Sciatic nerve (tissue), 2 donors: ENCODE results near the gene SC5D. TPM values are rescaled to one million over a fixed set of nuclear protein-coding genes. Genes with fewer than 3 reads are reported as not detected.

Experiments
- ATAC-seq: fragments of 200-7000 bp; cut with Tn5 transposase; one replicate; pipeline ENCODE4 v1.9.1; 2020; ENCODE audit warnings: mild to moderate bottlenecking, moderate library complexity
- DNase-seq: peaks from one replicate; pipeline ENCODE4 v3.0.0-alpha.2; 2020; ENCODE audit warnings: low spot score
- intact Hi-C: fragments of 100-400 bp; cut with DNase I; formaldehyde crosslinking; loops from one replicate; pipeline ENCODE4 v1.14.2; 2022
- total RNA-seq: library from RNA; stranded (reverse); fragmentation: NEBNext Ultra II Directional; extraction: Animal tissue kit (Norgen Biotek cat#: 25700); gene quantifications from one replicate; pipeline ENCODE4 v1.2.1, GENCODE V29; 2021
- donor health status: DM: no; HTN: no; CAD: no.
- donor health status: DM: no; HTN: no; CAD: no.

SC5D gene
- total RNA-seq, 1 donor from 2014 or later, result 60.0 TPM

GRCh38 chr11:121282886-121283502 is 9.6 kb upstream of the SC5D start:
- DNase-seq (no peak), ATAC-seq (no peak)
- intact Hi-C loops, result no loop called here

DNA sequence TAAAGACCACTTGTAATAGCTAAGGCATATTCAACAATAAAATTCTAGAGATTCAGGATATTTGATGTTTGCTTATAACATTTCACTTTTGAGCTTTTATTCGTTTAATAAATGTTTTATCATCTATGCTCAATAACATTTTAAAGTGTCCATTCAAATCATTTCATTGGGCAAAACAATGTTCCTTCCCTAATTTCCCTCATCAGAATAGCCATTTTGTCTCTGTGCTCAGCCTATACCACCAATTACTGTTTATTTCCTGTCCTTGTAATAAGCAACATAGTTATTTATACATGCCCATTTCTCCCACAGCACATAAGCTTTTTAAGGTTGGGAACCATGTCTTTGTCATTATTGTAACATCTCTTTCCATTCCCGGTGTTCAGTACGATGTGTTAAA is 1.3 kb upstream of the SC5D start:
- intact Hi-C loops, result no loop called here
- no peak for ATAC-seq

GRCh38 chr11:121291896-121292494 is 576 bp upstream of the SC5D start:
- no peak for DNase-seq
- ATAC-seq, result peak; percentile 6
- intact Hi-C loops, result no loop called here

More for the DNA sequence above, 1.3 kb upstream of the SC5D start:
- no peak for DNase-seq

DNA sequence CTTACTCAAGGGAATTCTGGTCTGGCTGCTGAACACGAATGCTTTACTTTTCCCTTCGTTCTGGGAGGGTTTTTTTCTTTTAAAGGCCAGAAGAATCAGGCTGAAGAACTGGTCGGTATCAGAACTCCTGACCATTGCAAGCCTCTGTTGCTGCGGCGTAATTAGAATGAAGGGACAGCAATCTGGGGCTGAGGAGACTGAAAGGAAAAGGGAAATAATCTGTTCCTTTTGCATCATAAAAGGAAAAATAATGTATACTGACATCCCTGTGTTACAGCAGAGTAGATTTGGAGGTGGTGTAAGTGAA is 670 bp downstream of the SC5D start:
- ATAC-seq (peak; percentile 1), DNase-seq (no peak)
- intact Hi-C loops, result no loop called here

DNA sequence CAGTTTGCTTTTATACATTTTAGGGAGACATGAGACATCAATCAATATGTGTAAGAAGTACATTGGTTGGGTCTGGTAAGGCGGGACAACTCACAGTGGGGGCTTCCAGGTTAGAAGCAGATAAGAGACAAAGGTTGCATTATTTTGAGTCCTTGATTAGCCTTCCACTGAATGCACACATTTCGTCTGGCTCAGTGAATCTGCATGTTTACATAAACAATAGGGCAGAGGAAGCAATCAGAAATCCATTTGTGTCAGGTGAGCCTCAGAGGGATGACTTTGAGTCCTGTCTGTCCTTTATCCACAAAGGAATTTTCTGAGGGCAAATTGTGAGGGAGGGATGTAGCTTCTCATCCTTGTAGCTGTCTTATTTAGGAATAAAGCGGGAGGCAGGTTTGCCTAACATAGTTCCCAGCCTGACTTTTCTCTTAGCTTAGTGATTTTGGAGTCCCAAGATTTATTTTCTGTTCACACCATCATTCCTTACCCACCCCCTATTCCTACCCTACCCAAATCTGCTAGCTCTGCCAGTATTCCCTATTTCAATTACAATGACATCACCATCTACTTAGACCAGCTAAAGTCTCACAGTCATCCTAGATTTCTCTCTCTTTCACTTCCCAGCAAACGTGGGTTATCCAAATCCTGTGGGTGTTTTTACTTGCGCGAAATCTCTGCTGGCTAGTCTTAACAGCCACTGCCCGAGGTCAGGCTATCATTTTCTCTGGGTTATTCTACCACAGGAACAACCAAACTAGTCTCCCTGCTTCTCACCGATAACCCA is 2.9 kb downstream of the SC5D start:
- intact Hi-C loops, result no loop called here
- DNase-seq (no peak), ATAC-seq (no peak)

GRCh38 chr11:121297872-121298271 is 5.3 kb downstream of the SC5D start:
- DNase-seq, result no peak
- intact Hi-C loops, result no loop called here
- ATAC-seq, result no peak

DNA sequence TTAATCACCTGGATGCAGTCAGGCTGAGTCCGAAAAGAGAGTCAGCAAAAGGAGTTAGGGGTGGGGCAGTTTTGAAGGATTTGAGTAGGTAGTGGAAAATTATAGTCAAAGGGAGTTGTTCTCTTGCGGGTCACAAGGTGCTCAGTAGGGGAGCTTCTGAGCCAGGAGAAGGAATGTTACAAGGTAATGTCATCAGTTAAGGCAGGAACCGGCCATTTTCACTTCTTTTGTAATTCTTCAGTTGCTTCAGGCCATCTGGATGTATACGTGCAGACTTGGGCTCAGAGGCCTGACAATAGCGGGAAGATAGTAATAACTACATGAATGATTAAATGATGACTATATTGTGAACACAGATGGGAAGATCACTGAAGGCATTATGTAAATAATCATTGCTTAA is 6.2 kb downstream of the SC5D start:
- ATAC-seq (no peak), DNase-seq (no peak)
- intact Hi-C loops, result no loop called here

DNA sequence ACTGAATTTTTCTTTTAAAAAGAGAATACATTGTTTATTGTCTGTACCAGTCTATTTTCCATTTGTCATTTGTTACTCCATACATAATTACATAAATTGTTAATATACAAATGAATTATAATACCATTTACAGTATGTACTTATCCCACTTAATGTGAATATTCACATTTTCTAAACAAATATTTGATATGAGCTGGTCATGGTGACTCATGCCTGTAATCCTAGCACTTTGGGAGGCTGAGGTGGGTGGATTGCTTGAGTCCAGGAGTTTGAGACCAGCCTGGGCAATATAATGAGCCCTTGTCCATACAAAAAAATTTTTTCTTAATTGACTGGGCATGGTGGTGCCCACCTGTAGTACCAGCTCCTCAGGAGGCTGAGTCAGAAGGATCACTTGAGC is 6.8 kb downstream of the SC5D start:
- DNase-seq (no peak), ATAC-seq (no peak)
- intact Hi-C loops, result no loop called here

DNA sequence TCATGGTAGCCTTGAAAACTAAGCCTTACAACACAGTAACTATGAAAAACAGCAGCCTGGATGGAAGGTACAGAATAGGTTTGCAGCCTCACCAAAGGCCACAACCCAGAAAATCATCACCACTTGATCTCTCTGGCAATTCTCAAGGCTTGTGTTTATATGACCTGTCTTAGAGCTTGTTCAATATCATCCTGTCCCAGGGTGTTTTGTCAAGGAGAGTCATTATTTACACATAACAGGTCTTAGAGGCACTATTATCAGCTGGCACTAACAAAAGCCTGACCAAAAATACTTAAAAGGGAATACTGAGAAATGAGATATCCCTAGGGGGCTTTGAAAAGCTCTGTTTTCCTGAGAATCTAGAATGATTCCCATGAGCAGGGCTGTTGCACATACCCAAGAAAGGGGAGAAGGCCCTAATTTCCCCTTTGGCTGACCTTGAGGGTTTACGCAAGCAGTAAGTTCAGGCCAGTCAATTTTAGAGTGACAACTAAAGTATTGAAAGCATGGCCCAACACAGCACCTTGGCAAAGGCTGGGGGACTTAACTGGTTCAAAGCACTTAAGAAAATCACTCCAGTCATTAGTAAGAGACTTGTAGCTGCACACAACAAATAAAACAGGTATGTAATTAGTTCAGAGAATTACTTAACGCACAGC is 7.9 kb downstream of the SC5D start:
- intact Hi-C loops, result no loop called here

GRCh38 chr11:121300972-121301699 is 8.6 kb downstream of the SC5D start:
- ATAC-seq (peak; percentile 77), DNase-seq (no peak)
- intact Hi-C loops, result no loop called here

More for the DNA sequence above, 7.9 kb downstream of the SC5D start:
- no peak for DNase-seq
- peak; percentile 92 for ATAC-seq

DNA sequence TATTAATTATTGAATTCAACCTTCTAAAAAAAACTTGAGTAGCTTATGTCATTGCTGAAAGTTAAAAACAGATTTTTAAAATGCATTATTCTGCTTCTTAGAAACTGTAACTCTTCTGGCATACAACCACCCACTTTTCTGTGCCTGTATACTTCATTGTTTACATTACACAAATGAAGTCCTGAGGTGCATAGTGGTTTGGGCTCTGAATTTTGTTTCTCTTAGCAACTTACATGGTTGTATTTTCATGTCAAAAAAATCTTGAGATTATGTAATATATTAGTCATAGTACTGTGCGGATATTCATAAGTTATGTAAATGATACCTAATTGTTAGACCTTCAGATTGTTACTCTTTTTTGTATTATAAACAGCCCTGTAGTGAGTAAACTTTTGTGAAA is 12.2 kb downstream of the SC5D start:
- DNase-seq (no peak), ATAC-seq (no peak)
- intact Hi-C loops, result no loop called here

DNA sequence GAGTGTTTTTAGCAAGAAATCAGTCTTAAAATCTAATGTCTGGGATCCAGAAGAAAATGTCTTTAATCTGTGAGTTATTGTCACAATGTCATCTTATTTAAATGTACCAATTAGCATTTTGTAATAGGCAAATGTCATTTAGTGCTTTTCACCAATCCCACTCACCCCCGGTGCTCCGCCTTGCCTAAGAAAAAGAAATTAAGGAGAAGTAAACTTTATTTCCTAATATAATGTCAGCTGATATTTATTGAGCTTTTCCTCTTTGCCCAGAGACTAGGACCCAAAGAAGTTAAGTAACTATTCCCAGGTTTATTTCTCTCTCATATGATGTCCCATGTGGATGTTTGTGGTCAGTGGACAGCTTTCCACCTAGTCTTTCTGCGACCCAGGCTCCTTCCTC is 16.2 kb downstream of the SC5D start:
- ATAC-seq, result no peak
- intact Hi-C loops, result no loop called here
- no peak for DNase-seq

- intact Hi-C loops, result no loop called here
- DNase-seq, result no peak
- ATAC-seq, result no peak
These were observed 17.1 kb downstream of the SC5D start for GRCh38 chr11:121309688-121310087.

GRCh38 chr11:121310908-121311307 is 18.3 kb downstream of the SC5D start:
- ATAC-seq (no peak), DNase-seq (no peak)
- intact Hi-C loops, result no loop called here

GRCh38 chr11:121311373-121311772 is 18.8 kb downstream of the SC5D start:
- no peak for DNase-seq
- intact Hi-C loops, result no loop called here
- no peak for ATAC-seq

GRCh38 chr11:121312483-121312882 is 19.9 kb downstream of the SC5D start:
- ATAC-seq (no peak), DNase-seq (no peak)
- intact Hi-C loops, result no loop called here

- ATAC-seq, result peak; percentile 78
- intact Hi-C loops, result no loop called here
- no peak for DNase-seq
These were observed 26.6 kb downstream of the SC5D start for GRCh38 chr11:121318848-121319834.

- DNase-seq, result no peak
- intact Hi-C loops, result loop anchor here (5.0 kb wide), 1 partner anchor 271 kb away; no protein-coding TSS in a partner anchor
- ATAC-seq, result peak; percentile 94
These were observed 29.2 kb downstream of the SC5D start for GRCh38 chr11:121321614-121322243.
